Fibroblast of pulmonary artery (primary cell): Measurements from ENCODE around the gene STAT3.
A peak's percentile ranks its signal among the peaks of the same experiment; 100 is the strongest.

Source experiments
- DNase-seq: peaks from one replicate; pipeline ENCODE4 v3.0.0-alpha.2; 2010; ENCODE audit warnings: low read depth
- H3K4me3 ChIP-seq: replicated peaks from 2 replicates; pipeline ENCODE4 v1.5.1; 2011; ENCODE audit warnings: low read depth, mild to moderate bottlenecking, control low read depth, low read length, moderate library complexity
- CTCF ChIP-seq: IDR thresholded peaks from 2 replicates; pipeline ENCODE4 v1.5.1; 2011; ENCODE audit warnings: mild to moderate bottlenecking, control low read depth, low read length, inconsistent platforms; ENCODE audit errors: missing control alignments

Gene STAT3

GRCh38 chr17:42334677-42335076, 53.6 kb downstream of the STAT3 start:
- no peak overlapping the region for H3K4me3 ChIP-seq
- no peak for DNase-seq
- peak; percentile 25 for TF ChIP-seq CTCF

- no peak for TF ChIP-seq CTCF
- no peak for DNase-seq
- H3K4me3 ChIP-seq: no peak overlapping the region
Observed at GRCh38 chr17:42333053-42333452, 55.2 kb downstream of the STAT3 start.

GRCh38 chr17:42329025-42329976, 58.9 kb downstream of the STAT3 start:
- DNase-seq: peak; percentile 78
- H3K4me3 ChIP-seq: no peak overlapping the region
- no peak for TF ChIP-seq CTCF

- H3K4me3 ChIP-seq: no peak overlapping the region
- no peak for TF ChIP-seq CTCF
- peak; percentile 71 for DNase-seq
Observed at GRCh38 chr17:42325026-42325425, 63.2 kb downstream of the STAT3 start.

GRCh38 chr17:42323268-42323773, 64.9 kb downstream of the STAT3 start:
- H3K4me3 ChIP-seq: no peak overlapping the region
- TF ChIP-seq CTCF: no peak
- DNase-seq: no peak

GRCh38 chr17:42322382-42323267, 65.6 kb downstream of the STAT3 start:
- no peak overlapping the region for H3K4me3 ChIP-seq
- peak; percentile 95 for DNase-seq
- TF ChIP-seq CTCF: no peak
